CD14-positive monocyte (primary cell): ENCODE measurements around the gene ASTN1. TPM values are rescaled to one million over a fixed set of nuclear protein-coding genes. Genes with fewer than 3 reads are reported as not detected.

ENCODE experiments used
- DNase-seq, 3 donors: peaks; one replicate each; pipeline ENCODE4 v3.0.0-alpha.2; 2011 to 2022
- H2AFZ ChIP-seq: 2 replicates; pipeline ENCODE4 v1.6.0; 2012; ENCODE audit warnings: mild to moderate bottlenecking, low read depth, low read length, inconsistent platforms; ENCODE audit not compliant: insufficient read depth, poor library complexity, severe bottlenecking
- H3K27ac ChIP-seq, 2 donors: 1 replicate in 1 of 2; 2 replicates in 1 of 2; pipeline ENCODE4 v1.5.1; 2012 to 2013; ENCODE audit warnings: low read length in 2 of 2, control low read depth in 1 of 2, inconsistent platforms in 1 of 2, low read depth in 1 of 2, mild to moderate bottlenecking in 1 of 2
- H3K27me3 ChIP-seq, 2 donors: one replicate each; pipeline versions ENCODE4 v1.6.0 to v1.6.1; 2011 to 2013; ENCODE audit warnings: low read length in 2 of 2; ENCODE audit not compliant: control insufficient read depth in 2 of 2, insufficient read depth in 2 of 2
- H3K36me3 ChIP-seq, 2 donors: replicated peaks in 1 of 2; 1 replicate in 1 of 2; 2 replicates in 1 of 2; pipeline versions ENCODE4 v1.5.1 to v1.6.1; 2012 to 2013; ENCODE audit warnings: low read length in 2 of 2, control low read depth in 1 of 2, inconsistent platforms in 1 of 2, mild to moderate bottlenecking in 1 of 2; ENCODE audit not compliant: insufficient read depth in 2 of 2, control insufficient read depth in 1 of 2
- H3K4me1 ChIP-seq, 2 donors: 1 replicate in 1 of 2; 2 replicates in 1 of 2; pipeline versions ENCODE4 v1.5.1 to v1.6.1; 2012 to 2013; ENCODE audit warnings: low read length in 2 of 2, control low read depth in 1 of 2, inconsistent platforms in 1 of 2, mild to moderate bottlenecking in 1 of 2, moderate library complexity in 1 of 2; ENCODE audit not compliant: insufficient read depth in 2 of 2, control insufficient read depth in 1 of 2
- H3K4me2 ChIP-seq: replicated peaks from 2 replicates; pipeline ENCODE3; 2012; ENCODE audit warnings: low read length, moderate library complexity, mild to moderate bottlenecking; ENCODE audit not compliant: poor library complexity, severe bottlenecking; ENCODE audit errors: extremely low read depth
- H3K4me3 ChIP-seq, 3 experiments: fragments of 200-600 bp in 1 of 3; sonication (generic) in 1 of 3; replicated peaks in 1 of 3; 1 replicate in 2 of 3; 2 replicates in 1 of 3; pipeline ENCODE4 v1.5.1; 2011 to 2013; ENCODE audit warnings: low read length in 3 of 3, mild to moderate bottlenecking in 3 of 3, control low read depth in 2 of 3, low read depth in 2 of 3, inconsistent platforms in 1 of 3, moderate library complexity in 1 of 3
- H3K79me2 ChIP-seq: 2 replicates; pipeline ENCODE4 v1.6.0; 2012; ENCODE audit warnings: mild to moderate bottlenecking, control low read depth, inconsistent platforms, low read length, moderate library complexity; ENCODE audit not compliant: insufficient read depth
- H3K9ac ChIP-seq: 2 replicates; pipeline ENCODE4 v1.6.0; 2017; ENCODE audit warnings: low read length, mild to moderate bottlenecking; ENCODE audit not compliant: insufficient read depth, poor library complexity, severe bottlenecking
- H3K9me3 ChIP-seq, 2 donors: replicated peaks in 1 of 2; 1 replicate in 1 of 2; 2 replicates in 1 of 2; pipeline versions ENCODE4 v1.5.1 to v1.6.1; 2012 to 2013; ENCODE audit warnings: low read length in 2 of 2, control low read depth in 1 of 2; ENCODE audit not compliant: control insufficient read depth in 1 of 2, insufficient read depth in 1 of 2
- H4K20me1 ChIP-seq: 2 replicates; pipeline ENCODE4 v1.6.0; 2012; ENCODE audit warnings: mild to moderate bottlenecking, low read length, control low read depth, moderate library complexity; ENCODE audit not compliant: insufficient read depth
- H3K27ac Mint-ChIP-seq, 7 donors: one replicate each; pipeline ENCODE4 v1.8.0; 2020; ENCODE audit warnings: mild to moderate bottlenecking in 7 of 7, mixed read lengths in 7 of 7, moderate library complexity in 6 of 7, inconsistent platforms in 2 of 7
- H3K27me3 Mint-ChIP-seq, 3 donors: one replicate each; pipeline ENCODE4 v1.8.0; 2021 to 2022; ENCODE audit warnings: low read depth in 3 of 3, mild to moderate bottlenecking in 3 of 3, mixed read lengths in 3 of 3, moderate library complexity in 3 of 3, inconsistent platforms in 1 of 3
- H3K36me3 Mint-ChIP-seq, 2 donors: one replicate each; pipeline ENCODE4 v1.8.0; 2020; ENCODE audit warnings: mixed read lengths in 2 of 2, inconsistent platforms in 1 of 2, mild to moderate bottlenecking in 1 of 2
- H3K4me1 Mint-ChIP-seq: one replicate; pipeline ENCODE4 v1.8.0; 2020; ENCODE audit warnings: mild to moderate bottlenecking, mixed read lengths
- H3K4me3 Mint-ChIP-seq, 2 donors: one replicate each; pipeline ENCODE4 v1.8.0; 2020; ENCODE audit warnings: mild to moderate bottlenecking in 2 of 2, mixed read lengths in 2 of 2, moderate library complexity in 1 of 2
- H3K9me3 Mint-ChIP-seq, 7 donors: one replicate each; pipeline ENCODE4 v1.8.0; 2020 to 2022; ENCODE audit warnings: mixed read lengths in 7 of 7, mild to moderate bottlenecking in 6 of 7, moderate library complexity in 6 of 7, inconsistent platforms in 2 of 7
- CTCF ChIP-seq: fragments of 200-600 bp; IDR thresholded peaks from one replicate; pipeline ENCODE4 v1.8.0; 2022; ENCODE audit warnings: antibody characterized with exemption, mild to moderate bottlenecking
- WGBS: methylation state at CpG from one replicate; pipeline ENCODE4 v1.1.5; 2013; ENCODE audit warnings: missing lambda C conversion rate; ENCODE audit not compliant: insufficient coverage; 5-methylcytosine and 5-hydroxymethylcytosine counted together
- intact Hi-C, 2 donors: fragments of 100-400 bp; cut with micrococcal nuclease; formaldehyde crosslinking; loops; one replicate each; pipeline versions ENCODE4 v1.15.0 to v1.15.1; 2023
- polyA plus RNA-seq, 3 donors: library from polyadenylated mRNA; depleted of rRNA in 1 of 3; unstranded in 2 of 3; stranded (reverse) in 1 of 3; fragments of 300-500 nt in 2 of 3; fragments of >200 nt in 1 of 3; fragmentation: Illumina TruSeq in 2 of 3; gene quantifications; 1 replicate in 2 of 3; 2 replicates in 1 of 3; pipeline ENCODE4 v1.2.3, GENCODE V29; 2012 to 2021

The ASTN1 gene
- polyA plus RNA-seq, 3 donors: not detected

- Mint-ChIP-seq H3K36me3 (no peaks in the 10 kb centered on the region), H3K27me3 (no peaks in the 10 kb centered on the region), H3K4me3 (no peak overlapping the region), H3K27ac (no peak overlapping the region), H3K9me3 (peaks cover 0 to 9% (median 0%) of the 10 kb centered on the region in 7 donors), H3K4me1 (no peaks in the 10 kb centered on the region)
- Histone ChIP-seq H3K9me3 (no peaks in the 10 kb centered on the region), H3K4me1 (no peaks in the 10 kb centered on the region), H3K79me2 (no peaks in the 10 kb centered on the region), H3K9ac (no peak overlapping the region), H3K27me3 (no peaks in the 10 kb centered on the region), H4K20me1 (no peaks in the 10 kb centered on the region), H3K4me2 (no peak overlapping the region), H3K4me3 (no peak overlapping the region), H3K36me3 (no peaks in the 10 kb centered on the region), H2AFZ (no peak overlapping the region), H3K27ac (no peak overlapping the region)
- no CpG with 5 or more reads among the region's 4 CpGs for WGBS
- DNase-seq: no peak
- TF ChIP-seq CTCF: no peak
- intact Hi-C loops: no loop called here
These were observed 35.7 kb downstream of the ASTN1 start for GRCh38 chr1:177128665-177129281.

DNA sequence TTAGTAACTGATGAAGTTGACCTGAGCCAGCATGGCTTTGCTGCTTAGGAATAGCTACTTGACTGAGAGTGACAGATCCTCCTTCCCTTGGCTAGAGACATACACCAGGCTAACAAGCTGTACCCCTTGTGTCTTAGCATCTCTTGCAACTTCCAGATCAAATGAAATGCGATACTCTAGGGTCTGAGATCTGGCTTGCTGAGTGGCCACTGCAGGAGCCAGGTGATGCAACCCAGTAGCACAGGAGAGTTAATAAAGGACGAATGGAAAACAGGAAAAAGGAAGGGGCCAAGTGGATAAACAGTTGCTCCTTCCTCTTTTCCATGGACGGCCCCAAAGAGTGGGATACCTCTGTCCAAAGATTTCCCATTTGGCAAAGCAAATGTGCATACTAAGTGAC, 38.2 kb downstream of the ASTN1 start:
- Mint-ChIP-seq H3K4me3 (no peak overlapping the region), H3K27me3 (no peaks in the 10 kb centered on the region), H3K27ac (no peak overlapping the region), H3K4me1 (no peaks in the 10 kb centered on the region), H3K36me3 (no peaks in the 10 kb centered on the region), H3K9me3 (peaks cover 0 to 17% (median 1%) of the 10 kb centered on the region in 7 donors)
- Histone ChIP-seq H3K27me3 (no peaks in the 10 kb centered on the region), H4K20me1 (no peaks in the 10 kb centered on the region), H3K4me1 (no peaks in the 10 kb centered on the region), H3K9ac (no peak overlapping the region), H3K4me2 (no peak overlapping the region), H3K36me3 (no peaks in the 10 kb centered on the region), H3K79me2 (no peaks in the 10 kb centered on the region), H3K4me3 (no peak overlapping the region), H3K27ac (no peak overlapping the region), H3K9me3 (no peaks in the 10 kb centered on the region), H2AFZ (no peak overlapping the region)
- DNase-seq: no peak
- TF ChIP-seq CTCF: no peak
- intact Hi-C loops: no loop called here
- WGBS: 26% methylated on average over 2 of the region's 3 CpGs
